HG03460 (cell line): Measurements from ENCODE around the gene BHLHE23.

Experiments used
- ATAC-seq: cut with Tn5 transposase; IDR thresholded peaks from one replicate; pipeline ENCODE4 v1.9.1; 2021; ENCODE audit not compliant: unreplicated experiment

Gene BHLHE23

DNA sequence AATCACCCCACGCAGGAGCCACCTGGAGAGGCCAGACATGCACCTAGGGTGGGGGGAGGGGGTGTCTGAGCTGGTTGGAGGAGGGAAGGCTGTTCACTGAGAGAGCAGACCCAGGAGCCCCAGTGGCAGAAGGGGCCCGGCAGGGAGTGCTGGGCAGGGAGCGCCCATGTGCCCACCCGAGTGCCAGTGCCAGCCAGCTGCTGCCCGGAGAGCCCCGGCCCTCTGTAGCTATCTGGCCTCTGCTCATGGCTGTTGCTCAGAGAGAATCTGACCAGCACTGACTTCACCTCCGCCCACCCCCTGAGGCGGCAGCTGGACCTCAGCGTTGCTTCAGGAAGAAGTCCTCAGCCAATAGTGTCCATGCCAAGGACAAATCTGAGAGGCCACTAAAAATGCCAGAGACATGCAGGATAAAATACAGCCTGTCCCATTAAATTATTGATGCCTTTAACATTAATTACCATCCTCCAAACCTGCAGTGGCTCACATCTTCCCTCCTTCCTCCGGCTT is 31.5 kb downstream of the BHLHE23 start:
- ATAC-seq, result no peak

GRCh38 chr20:62972845-62973745 is 33.7 kb downstream of the BHLHE23 start:
- ATAC-seq, result no peak

- ATAC-seq, result no peak
Measured at GRCh38 chr20:62971950-62972844, 34.6 kb downstream of the BHLHE23 start.

DNA sequence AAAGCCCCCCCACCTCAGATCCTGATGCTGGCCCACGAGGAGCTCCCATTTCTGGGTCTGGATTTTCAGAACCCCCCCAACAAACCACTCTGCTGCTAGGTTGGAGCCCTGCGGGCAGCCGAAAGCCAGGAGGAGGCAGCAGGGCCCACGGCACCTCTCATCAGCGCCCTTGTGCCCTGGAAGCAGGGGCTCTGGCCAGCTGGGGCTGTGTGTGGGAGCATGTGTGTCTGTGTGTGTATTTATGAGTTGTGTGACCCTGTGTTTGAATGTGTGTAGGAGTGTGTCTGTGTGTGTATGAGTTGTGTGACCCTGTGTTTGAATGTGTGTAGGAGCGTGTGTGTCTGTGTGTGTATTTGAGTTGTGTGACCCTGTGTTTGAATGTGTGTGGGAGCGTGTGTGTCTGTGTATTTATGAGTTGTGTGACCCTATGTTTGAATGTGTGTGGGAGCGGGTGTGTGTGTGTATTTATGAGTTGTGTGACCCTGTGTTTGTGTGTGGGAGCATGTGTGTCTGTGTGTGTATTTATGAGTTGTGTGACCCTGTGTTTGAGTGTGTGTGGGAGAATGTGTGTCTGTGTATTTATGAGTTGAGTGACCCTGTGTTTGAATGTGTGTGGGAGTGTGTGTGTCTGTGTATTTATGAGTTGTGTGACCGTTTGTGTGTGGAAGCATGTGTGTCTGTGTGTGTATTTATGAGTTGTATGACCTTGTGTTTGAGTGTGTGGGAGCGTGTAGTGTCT is 35.4 kb downstream of the BHLHE23 start:
- ATAC-seq, result no peak

DNA sequence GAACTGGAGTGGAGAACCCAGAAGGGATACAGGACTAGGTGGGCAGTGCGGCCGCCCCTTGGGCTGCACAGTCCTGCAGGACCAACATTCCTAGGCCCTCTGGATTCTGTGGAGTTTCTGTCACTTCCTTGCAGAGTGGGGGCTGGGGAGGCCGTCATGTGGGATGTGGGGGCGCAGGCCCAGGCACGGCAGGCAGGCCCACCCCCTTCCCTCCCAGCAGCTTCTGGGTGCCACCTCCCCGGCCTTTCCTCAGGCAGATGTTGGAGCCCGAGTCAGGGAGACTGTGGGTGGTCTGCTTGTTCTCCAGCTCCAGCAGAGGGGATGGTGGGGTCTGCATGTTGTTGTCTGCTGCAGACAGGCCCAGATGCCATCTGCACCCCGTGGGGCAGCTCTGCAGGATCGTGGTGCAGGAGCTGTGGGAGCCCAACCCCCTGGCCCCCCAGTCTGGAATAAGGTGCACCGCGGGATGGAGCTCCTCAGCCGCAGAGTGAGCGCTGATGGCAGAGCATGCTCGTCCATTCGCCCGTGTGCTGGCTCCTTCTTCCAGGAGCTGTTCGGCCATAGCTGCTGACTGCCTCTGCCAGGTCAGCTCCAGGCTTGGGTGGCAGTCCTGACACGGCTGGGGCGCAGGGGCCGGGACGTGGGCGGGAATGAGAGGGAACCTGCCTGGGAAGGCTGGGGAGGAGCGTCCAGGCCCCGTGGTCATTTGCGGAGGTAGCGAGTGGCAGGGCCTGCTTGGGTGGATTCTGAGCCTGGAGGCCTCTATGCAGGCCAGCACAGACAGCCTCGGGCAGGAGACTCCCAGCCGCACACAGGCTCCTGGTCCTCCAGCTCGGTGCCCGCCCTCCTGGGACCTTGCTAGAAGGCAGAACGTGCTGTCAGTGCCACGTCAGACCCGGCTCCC is 36.2 kb downstream of the BHLHE23 start:
- no peak for ATAC-seq

DNA sequence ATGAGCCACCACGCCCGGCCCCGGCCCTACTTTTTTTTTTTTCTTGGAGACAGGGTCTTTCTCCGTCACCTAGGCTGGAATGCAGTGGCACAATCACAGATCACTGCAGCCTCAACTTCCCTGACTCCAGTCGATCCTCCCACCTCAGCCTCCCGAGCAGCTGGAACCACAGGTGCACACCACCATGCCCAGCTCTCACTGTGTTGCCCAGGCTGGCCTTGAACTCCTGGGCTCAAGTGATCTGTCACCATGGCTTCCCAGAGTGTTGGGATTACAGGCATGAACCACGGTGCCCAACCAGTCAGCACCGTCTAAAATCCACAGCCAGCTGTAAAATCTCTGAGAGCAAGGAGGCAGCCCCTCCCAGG is 36.8 kb downstream of the BHLHE23 start:
- no peak for ATAC-seq

- no peak for ATAC-seq
Measured at GRCh38 chr20:62969179-62969760, 37.5 kb downstream of the BHLHE23 start.

- no peak for ATAC-seq
Measured at GRCh38 chr20:62968378-62969178, 38.2 kb downstream of the BHLHE23 start.

DNA sequence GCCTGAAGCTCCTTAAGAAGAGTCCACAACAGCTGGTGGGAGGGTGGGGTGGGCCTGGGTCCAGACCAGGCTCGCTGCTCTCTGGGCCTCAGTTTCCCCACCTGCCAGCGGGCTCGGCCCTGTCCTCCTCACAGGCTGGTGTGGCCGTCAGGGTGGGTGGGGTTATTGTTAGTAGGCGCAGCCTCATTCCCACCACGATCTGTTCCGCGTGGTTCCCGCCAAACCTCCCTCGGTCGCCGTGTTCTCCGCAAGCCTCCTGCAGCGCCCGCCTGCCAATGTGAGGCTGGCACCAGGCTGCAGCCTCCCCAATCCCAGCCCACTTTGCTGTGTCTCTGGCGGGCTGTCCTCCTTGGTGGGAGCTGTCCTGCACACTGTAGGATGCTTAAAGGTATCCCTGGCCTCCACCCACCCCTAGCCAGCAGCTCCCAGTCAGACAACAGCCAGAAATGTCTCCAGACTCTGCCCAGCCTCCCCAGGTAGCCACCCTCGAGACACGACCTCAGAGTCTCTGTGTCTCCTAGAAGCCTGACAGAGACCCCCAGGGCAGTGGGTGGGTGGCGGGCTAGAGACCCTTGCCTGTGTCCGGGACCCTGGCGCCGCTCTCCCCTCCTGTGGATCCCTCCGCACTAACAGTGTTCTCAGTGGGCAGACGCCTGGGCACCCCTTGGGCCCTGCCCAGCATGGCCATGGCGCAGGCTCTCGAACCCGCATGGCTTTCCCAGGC is 39.0 kb downstream of the BHLHE23 start:
- no peak for ATAC-seq

DNA sequence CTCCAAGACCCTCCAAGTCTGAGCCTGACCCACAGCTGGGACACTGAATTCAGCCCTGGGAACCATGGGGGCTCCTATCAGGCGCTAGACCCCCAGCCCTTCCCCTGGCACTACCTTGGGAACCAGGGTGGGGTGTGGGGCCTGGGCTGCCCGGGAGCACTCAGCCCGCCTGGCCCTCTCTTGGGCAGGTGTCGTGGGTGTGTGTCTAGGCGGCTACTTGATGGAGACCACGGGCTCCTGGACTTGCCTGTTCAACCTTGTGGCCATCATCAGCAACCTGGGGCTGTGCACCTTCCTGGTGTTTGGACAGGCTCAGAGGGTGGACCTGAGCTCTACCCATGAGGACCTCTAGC is 39.6 kb downstream of the BHLHE23 start:
- ATAC-seq, result no peak

- no peak for ATAC-seq
Measured at GRCh38 chr20:62966212-62967148, 40.3 kb downstream of the BHLHE23 start.

GRCh38 chr20:62965363-62965771 is 41.4 kb downstream of the BHLHE23 start:
- no peak for ATAC-seq

- ATAC-seq, result no peak
Measured at GRCh38 chr20:62964700-62965099, 42.1 kb downstream of the BHLHE23 start.

DNA sequence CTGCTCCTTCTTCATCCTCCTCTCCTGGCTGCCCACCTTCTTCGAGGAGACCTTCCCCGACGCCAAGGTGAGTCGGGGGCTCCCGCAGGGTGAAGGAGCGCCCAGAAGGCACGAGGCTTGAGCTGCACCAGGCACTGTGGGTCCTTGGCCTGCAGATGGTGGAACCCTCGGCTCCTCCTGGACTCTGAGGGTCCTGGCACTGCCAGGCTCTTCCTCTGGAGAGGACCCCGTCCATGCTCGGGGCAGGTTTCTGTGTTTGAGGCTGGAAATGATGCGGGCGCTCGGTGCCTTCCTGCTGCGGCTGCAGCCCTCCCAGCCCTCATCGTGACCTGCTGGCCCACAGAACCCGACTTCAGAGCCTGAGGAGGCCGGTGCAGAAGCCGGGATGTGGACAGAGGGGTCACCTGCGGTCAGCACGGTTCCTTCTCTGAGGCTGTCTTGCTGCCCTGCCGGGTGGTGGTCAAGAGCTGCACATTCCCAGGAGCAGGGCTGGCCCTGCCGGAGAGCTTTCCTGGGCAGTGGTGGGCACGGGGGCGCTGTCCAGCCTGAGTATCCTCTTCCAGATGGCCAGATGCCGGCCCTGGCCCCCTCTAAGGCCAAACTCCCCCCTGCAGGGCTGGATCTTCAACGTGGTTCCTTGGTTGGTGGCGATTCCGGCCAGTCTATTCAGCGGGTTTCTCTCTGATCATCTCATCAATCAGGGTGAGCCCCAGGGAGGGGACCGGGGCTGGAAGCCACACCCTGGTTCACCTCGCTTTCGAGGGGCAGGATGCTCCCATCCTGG is 43.0 kb downstream of the BHLHE23 start:
- no peak for ATAC-seq

DNA sequence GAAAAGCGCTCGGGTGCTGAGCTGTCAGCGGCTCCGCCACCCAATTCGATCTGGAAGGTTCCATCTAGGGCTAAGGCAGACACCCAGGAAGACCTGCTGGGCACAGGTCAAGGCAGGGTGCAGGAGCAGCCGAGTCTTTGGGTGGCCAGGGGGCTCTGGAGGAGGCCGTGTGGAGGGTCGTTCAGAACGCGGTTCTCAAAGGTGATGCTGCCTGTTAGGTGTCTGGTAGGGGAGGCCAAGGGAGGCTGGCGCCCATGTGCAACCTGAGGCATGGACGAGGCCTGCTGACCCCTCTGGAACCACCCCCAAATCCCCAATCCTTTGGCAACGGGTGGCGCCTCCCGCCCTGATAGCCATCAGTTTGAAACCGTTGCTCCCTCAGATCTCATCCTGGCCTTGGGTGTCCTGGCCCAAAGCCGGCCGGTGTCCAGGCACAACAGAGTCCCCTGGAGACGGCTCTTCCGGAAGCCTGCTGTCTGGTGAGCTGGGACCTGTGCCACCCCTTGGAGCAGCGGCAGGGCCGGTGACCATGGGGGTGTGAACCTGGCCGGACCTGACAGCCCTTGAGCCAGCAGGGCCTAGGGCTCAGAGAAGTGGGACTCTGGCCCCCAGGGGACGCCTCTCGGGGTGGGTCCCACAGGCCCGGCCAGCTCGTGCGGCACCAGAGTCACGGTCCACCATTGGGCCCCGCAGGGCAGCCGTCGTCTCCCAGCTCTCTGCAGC is 43.7 kb downstream of the BHLHE23 start:
- no peak for ATAC-seq
